ENCODE data around the gene MT3. TPM values are rescaled to one million over a fixed set of nuclear protein-coding genes. Genes with fewer than 3 reads are reported as not detected.
A peak's percentile ranks its signal among the peaks of the same experiment; 100 is the strongest.

MT3 gene
- total and polyA plus RNA-seq, 2 of the 13 experiments (the other 11 are each of a cell fraction or from before 2014, with no cell fraction given): not detected

- TF ChIP-seq DMTF1 (CRISPR knock-in tag; IDR thresholded peaks at IDR 0.05) (no peak), ZNF383 (CRISPR knock-in tag; IDR thresholded peaks at IDR 0.05; ENCODE audit: borderline replicate concordance) (no peak)
Observed at GRCh38 chr16:56608876-56609462, 19.6 kb downstream of the MT3 start (continued).

GRCh38 chr16:56609463-56609921 lies 20.2 kb downstream of the MT3 start:
- no peaks in the 10 kb centered on the region for H3K36me3 ChIP-seq (replicated peaks in 1 of 2; ENCODE audit: control insufficient read depth in 1 of 2, insufficient read depth in 2 of 2, low read length in 2 of 2)
- no peaks in the 10 kb centered on the region for H4K20me1 ChIP-seq (ENCODE audit: insufficient read depth, low read length)
- POLR2A ChIA-PET: interaction anchor here (1.2 to 5.3 kb wide), 4 partner anchors 16 to 158 kb away, joined by 3 to 83 read pairs (median 10); partner anchors contain the start of genes MT1E, MT1F, MT1X and NUDT21
- H2AFZ ChIP-seq (ENCODE audit: low read length): peak overlapping the region; percentile 36
- H3K4me2 ChIP-seq (ENCODE audit: low read depth, low read length): peak overlapping the region; percentile 91
- DNase-seq (ENCODE audit: low spot score): peak; percentile 75
- no peaks in the 10 kb centered on the region for H3K9me3 ChIP-seq (ENCODE audit: low read length)
- FAIRE-seq: no peak
- 3% methylated on average over 6 of the region's 6 CpGs for WGBS (ENCODE audit: low lambda C conversion rate)
- intact Hi-C loops (cut with micrococcal nuclease; ENCODE audit: unreplicated experiment) (loop anchor here (2.0 to 10.0 kb wide), 3 partner anchors 17 to 255 kb away; partner anchors contain the start of genes MT1B, MT1F and SLC12A3), in situ Hi-C loops (cut with HindIII; ENCODE audit: extremely low pct_ligation_motif_present, low pct_unique_long_range_greater_than_20kb) (no loop called here)
- no peaks in the 10 kb centered on the region; a peak in 1 of 5 replicates for H3K27me3 ChIP-seq (ENCODE audit: control insufficient read depth in 1 of 2, insufficient read depth in 2 of 2, low read length in 2 of 2)
- peak overlapping the region; percentile 11 for H3K27ac ChIP-seq (ENCODE audit: extremely low read length, insufficient read depth, low read length)
- CTCF ChIA-PET (ENCODE audit: low intra/inter-chr PET ratio, low total read pairs): no interaction called here
- H3K4me1 ChIP-seq (ENCODE audit: insufficient read depth, low read length): peaks cover 66% of the 10 kb centered on the region
- peak overlapping the region; percentile 75 to 84 (median 76) for H3K4me3 ChIP-seq (replicated peaks in 1 of 3; ENCODE audit: insufficient read depth in 1 of 3, low read depth in 2 of 3, low read length in 3 of 3)
- BruUV-seq (replicated peaks): no TSS peak
- peak; percentile 5; the same call in 2 of the 3 replicates for ATAC-seq
- H3K9ac ChIP-seq (ENCODE audit: insufficient read depth, low read depth, low read length): peak overlapping the region; percentile 68
- H3K79me2 ChIP-seq (ENCODE audit: insufficient read depth, low read length): no peaks in the 10 kb centered on the region
- no peak for TF ChIP-seq ZNF646 (CRISPR knock-in tag; IDR thresholded peaks at IDR 0.05)
- TF ChIP-seq KLF13 (CRISPR knock-in tag; IDR thresholded peaks at IDR 0.05): no peak
- TF ChIP-seq MIER2 (CRISPR knock-in tag; IDR thresholded peaks at IDR 0.05): 0 out of 2 replicates have a peak, but pooled peaks have one; percentile 17
- 0 out of 2 replicates have a peak, but pooled peaks have one; percentile 0 for TF ChIP-seq POLR2G (IDR thresholded peaks at IDR 0.05; ENCODE audit: low read depth, low read length)
- TF ChIP-seq KLF9 (CRISPR knock-in tag; IDR thresholded peaks at IDR 0.05; ENCODE audit: low read depth): no peak
- TF ChIP-seq HIVEP1 (CRISPR knock-in tag; IDR thresholded peaks at IDR 0.05): no peak
- TF ChIP-seq CBX2 (IDR thresholded peaks at IDR 0.05; ENCODE audit: low read depth, low read length): no peak
- TF ChIP-seq CBX2 (CRISPR knock-in tag; IDR thresholded peaks at IDR 0.05; ENCODE audit: low read depth): 0 out of 2 replicates have a peak, but pooled peaks have one; percentile 38
- peak; percentile 67; the same call in 1 of the 2 replicates for TF ChIP-seq ZNF607 (CRISPR knock-in tag; IDR thresholded peaks at IDR 0.05; ENCODE audit: borderline replicate concordance)
- TF ChIP-seq STAG1 (CRISPR knock-in tag; IDR thresholded peaks at IDR 0.05): no peak
- TF ChIP-seq MXD1 (CRISPR knock-in tag; IDR thresholded peaks at IDR 0.05): no peak

All from HepG2 (cell line).